H1 (cell line): ENCODE measurements around the gene YIF1B. TPM values are rescaled to one million over a fixed set of nuclear protein-coding genes. Genes with fewer than 3 reads are reported as not detected.

Experiments used
- TBP ChIP-seq: IDR thresholded peaks from 2 replicates; pipeline ENCODE4 v1.6.1; 2011; ENCODE audit warnings: low read depth, low read length, improper control_type of control experiment
- polyA plus RNA-seq, 7 experiments: library from polyadenylated mRNA; depleted of rRNA in 3 of 7; stranded (reverse) in 5 of 7; unstranded in 2 of 7; fragments of >200 nt in 5 of 7; fragments of 200-250 nt in 2 of 7; gene quantifications; 1 replicate in 5 of 7; 2 replicates in 1 of 7; 4 replicates in 1 of 7; pipeline versions ENCODE4 v1.2.1 to v1.2.3, GENCODE V29; 2011 to 2013; ENCODE audit warnings: missing spikeins in 2 of 7, mixed read lengths in 2 of 7
- total RNA-seq: library from RNA; stranded (reverse); fragmentation: NEBNext Ultra II Directional; extraction: Animal tissue kit (Norgen Biotek cat#: 25700); gene quantifications from 2 replicates; pipeline ENCODE4 v1.2.1, GENCODE V29; 2021
- TF ChIP-seq, protein P1 (sequence below): fragments of 300-600 bp; sonication (generic); IDR thresholded peaks from 2 replicates; pipeline ENCODE4 v1.7.1; 2012; ENCODE audit warnings: low read length, moderate library complexity, mild to moderate bottlenecking, inconsistent platforms; ENCODE audit not compliant: insufficient replicate concordance

Gene YIF1B
- total and polyA plus RNA-seq, 2 of the 8 experiments (the other 6 are each of a cell fraction or from before 2014, with no cell fraction given), result 89.6 to 305 TPM

DNA sequence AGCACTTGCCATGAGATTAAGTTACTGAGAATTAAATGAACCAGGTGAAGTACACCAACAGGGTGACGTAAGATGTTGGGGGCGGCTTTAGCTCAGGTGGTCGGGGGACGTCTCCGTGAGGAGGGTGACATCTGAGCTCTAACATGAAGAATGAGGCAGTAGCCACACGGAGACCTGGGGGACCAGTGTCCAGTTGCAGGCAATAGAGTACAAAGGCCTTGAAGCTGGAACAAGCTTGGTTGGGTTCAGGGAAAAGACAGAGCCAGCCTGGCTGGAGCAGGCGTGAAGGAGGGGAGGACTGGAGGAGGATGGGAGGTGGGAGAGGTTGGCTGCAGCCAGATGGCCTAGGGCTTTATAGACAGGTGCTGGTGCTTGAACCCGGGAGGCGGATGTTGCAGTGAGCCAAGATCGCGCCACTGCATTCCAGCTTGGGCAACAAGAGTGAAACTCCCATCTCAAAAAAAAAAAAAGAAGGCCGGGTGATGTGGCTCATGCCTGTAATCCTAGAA is 49.8 kb downstream of the YIF1B start (continued):
- TF ChIP-seq, protein P1, sequence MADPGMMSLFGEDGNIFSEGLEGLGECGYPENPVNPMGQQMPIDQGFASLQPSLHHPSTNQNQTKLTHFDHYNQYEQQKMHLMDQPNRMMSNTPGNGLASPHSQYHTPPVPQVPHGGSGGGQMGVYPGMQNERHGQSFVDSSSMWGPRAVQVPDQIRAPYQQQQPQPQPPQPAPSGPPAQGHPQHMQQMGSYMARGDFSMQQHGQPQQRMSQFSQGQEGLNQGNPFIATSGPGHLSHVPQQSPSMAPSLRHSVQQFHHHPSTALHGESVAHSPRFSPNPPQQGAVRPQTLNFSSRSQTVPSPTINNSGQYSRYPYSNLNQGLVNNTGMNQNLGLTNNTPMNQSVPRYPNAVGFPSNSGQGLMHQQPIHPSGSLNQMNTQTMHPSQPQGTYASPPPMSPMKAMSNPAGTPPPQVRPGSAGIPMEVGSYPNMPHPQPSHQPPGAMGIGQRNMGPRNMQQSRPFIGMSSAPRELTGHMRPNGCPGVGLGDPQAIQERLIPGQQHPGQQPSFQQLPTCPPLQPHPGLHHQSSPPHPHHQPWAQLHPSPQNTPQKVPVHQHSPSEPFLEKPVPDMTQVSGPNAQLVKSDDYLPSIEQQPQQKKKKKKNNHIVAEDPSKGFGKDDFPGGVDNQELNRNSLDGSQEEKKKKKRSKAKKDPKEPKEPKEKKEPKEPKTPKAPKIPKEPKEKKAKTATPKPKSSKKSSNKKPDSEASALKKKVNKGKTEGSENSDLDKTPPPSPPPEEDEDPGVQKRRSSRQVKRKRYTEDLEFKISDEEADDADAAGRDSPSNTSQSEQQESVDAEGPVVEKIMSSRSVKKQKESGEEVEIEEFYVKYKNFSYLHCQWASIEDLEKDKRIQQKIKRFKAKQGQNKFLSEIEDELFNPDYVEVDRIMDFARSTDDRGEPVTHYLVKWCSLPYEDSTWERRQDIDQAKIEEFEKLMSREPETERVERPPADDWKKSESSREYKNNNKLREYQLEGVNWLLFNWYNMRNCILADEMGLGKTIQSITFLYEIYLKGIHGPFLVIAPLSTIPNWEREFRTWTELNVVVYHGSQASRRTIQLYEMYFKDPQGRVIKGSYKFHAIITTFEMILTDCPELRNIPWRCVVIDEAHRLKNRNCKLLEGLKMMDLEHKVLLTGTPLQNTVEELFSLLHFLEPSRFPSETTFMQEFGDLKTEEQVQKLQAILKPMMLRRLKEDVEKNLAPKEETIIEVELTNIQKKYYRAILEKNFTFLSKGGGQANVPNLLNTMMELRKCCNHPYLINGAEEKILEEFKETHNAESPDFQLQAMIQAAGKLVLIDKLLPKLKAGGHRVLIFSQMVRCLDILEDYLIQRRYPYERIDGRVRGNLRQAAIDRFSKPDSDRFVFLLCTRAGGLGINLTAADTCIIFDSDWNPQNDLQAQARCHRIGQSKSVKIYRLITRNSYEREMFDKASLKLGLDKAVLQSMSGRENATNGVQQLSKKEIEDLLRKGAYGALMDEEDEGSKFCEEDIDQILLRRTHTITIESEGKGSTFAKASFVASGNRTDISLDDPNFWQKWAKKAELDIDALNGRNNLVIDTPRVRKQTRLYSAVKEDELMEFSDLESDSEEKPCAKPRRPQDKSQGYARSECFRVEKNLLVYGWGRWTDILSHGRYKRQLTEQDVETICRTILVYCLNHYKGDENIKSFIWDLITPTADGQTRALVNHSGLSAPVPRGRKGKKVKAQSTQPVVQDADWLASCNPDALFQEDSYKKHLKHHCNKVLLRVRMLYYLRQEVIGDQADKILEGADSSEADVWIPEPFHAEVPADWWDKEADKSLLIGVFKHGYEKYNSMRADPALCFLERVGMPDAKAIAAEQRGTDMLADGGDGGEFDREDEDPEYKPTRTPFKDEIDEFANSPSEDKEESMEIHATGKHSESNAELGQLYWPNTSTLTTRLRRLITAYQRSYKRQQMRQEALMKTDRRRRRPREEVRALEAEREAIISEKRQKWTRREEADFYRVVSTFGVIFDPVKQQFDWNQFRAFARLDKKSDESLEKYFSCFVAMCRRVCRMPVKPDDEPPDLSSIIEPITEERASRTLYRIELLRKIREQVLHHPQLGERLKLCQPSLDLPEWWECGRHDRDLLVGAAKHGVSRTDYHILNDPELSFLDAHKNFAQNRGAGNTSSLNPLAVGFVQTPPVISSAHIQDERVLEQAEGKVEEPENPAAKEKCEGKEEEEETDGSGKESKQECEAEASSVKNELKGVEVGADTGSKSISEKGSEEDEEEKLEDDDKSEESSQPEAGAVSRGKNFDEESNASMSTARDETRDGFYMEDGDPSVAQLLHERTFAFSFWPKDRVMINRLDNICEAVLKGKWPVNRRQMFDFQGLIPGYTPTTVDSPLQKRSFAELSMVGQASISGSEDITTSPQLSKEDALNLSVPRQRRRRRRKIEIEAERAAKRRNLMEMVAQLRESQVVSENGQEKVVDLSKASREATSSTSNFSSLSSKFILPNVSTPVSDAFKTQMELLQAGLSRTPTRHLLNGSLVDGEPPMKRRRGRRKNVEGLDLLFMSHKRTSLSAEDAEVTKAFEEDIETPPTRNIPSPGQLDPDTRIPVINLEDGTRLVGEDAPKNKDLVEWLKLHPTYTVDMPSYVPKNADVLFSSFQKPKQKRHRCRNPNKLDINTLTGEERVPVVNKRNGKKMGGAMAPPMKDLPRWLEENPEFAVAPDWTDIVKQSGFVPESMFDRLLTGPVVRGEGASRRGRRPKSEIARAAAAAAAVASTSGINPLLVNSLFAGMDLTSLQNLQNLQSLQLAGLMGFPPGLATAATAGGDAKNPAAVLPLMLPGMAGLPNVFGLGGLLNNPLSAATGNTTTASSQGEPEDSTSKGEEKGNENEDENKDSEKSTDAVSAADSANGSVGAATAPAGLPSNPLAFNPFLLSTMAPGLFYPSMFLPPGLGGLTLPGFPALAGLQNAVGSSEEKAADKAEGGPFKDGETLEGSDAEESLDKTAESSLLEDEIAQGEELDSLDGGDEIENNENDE, result no peak
- no peak for TF ChIP-seq TBP
